Measurements from ENCODE around the gene LMNTD1.

DNA sequence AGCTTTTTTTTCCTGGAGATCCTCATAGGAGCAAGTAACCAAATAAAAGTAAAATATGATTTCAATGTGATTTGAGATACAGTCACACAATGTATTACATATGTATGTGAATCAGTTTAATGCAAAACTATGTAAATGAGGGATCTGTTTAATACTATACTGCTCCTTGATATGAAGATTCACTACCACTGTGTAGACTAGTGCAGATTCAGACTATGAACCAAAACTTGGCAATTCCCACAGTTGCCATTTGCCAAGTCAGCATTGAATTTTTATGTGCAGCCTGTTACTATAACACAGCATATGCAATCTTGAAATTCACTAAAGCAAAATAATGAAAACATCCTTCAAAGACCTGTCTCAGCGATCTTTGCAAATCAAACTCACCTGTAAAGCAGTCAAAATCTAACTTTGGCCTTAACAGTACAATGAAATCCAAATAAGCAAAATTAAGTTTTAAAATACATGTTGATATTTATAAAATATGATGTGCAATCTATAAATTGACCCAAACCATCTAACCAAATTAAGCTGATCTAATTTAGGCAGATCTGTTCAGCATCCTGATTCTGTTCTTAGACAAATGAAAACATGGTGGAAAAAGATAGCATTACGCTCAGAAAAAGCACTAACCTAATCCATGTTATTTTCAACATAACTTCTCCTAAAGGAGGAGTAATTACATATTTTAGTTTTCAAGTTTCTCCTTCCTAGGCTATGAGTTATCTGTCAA is 25.5 kb upstream of the LMNTD1 start:
- TF ChIP-seq, protein P1, sequence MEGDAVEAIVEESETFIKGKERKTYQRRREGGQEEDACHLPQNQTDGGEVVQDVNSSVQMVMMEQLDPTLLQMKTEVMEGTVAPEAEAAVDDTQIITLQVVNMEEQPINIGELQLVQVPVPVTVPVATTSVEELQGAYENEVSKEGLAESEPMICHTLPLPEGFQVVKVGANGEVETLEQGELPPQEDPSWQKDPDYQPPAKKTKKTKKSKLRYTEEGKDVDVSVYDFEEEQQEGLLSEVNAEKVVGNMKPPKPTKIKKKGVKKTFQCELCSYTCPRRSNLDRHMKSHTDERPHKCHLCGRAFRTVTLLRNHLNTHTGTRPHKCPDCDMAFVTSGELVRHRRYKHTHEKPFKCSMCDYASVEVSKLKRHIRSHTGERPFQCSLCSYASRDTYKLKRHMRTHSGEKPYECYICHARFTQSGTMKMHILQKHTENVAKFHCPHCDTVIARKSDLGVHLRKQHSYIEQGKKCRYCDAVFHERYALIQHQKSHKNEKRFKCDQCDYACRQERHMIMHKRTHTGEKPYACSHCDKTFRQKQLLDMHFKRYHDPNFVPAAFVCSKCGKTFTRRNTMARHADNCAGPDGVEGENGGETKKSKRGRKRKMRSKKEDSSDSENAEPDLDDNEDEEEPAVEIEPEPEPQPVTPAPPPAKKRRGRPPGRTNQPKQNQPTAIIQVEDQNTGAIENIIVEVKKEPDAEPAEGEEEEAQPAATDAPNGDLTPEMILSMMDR (IDR thresholded peaks at IDR 0.05) = no peak
- TF ChIP-seq POLR2A (IDR thresholded peaks at IDR 0.05) (no peak), POLR2AphosphoS5 (IDR thresholded peaks at IDR 0.05) (no peak), EP300 (IDR thresholded peaks at IDR 0.05; ENCODE audit: low read depth) (no peak)

Data from transverse colon (tissue), 4 donors.